ENCODE data around the gene COL8A2.

DNA sequence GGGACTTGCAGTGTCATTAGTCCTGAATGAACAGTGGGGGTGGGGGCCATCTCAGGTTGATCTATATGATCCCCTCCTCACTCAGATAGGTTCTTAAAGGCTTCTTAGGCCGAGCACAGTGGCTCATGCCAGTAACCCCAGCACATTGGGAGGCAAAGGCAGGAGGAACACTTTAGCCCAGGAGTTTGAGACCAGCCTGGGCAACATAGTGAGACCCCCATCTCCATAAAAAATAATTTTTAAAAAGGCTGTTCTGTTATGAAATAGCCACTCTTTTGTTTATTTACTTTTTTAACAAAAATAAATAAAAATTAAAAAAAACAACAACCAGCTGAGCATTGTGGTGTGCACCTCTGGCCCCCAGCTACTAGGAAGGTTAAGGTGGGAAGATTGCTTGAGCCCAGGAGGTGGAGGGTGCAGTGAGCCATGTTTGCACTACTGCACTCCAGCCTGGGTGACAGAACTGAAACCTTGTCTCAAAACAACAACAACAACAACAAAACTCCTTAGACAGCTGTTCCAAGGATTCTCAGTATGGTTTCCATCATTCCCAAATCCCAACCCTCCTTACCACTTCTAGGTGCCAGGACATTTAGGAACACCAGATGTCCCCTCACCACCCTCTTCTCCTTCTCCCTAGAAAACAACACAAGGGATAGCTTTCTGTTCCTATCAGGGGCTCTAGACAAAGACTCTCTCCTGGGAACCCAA, 26.3 kb upstream of the COL8A2 start:
- TF ChIP-seq, protein P1, sequence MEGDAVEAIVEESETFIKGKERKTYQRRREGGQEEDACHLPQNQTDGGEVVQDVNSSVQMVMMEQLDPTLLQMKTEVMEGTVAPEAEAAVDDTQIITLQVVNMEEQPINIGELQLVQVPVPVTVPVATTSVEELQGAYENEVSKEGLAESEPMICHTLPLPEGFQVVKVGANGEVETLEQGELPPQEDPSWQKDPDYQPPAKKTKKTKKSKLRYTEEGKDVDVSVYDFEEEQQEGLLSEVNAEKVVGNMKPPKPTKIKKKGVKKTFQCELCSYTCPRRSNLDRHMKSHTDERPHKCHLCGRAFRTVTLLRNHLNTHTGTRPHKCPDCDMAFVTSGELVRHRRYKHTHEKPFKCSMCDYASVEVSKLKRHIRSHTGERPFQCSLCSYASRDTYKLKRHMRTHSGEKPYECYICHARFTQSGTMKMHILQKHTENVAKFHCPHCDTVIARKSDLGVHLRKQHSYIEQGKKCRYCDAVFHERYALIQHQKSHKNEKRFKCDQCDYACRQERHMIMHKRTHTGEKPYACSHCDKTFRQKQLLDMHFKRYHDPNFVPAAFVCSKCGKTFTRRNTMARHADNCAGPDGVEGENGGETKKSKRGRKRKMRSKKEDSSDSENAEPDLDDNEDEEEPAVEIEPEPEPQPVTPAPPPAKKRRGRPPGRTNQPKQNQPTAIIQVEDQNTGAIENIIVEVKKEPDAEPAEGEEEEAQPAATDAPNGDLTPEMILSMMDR (IDR thresholded peaks at IDR 0.05; ENCODE audit: extremely low read depth in 1 of 2, insufficient read depth in 1 of 2, low read depth in 1 of 2, low read length in 2 of 2): no peak
- TF ChIP-seq EZH2 (IDR thresholded peaks at IDR 0.05; ENCODE audit: borderline replicate concordance, low read depth, low read length, severe bottlenecking) (no peak), POLR2A (IDR thresholded peaks at IDR 0.05; ENCODE audit: low read depth, low read length) (no peak), POLR2AphosphoS5 (IDR thresholded peaks at IDR 0.05; ENCODE audit: insufficient read depth, low read depth, low read length) (no peak), MAX (IDR thresholded peaks at IDR 0.05; ENCODE audit: insufficient read depth, insufficient read length) (no peak), MYC (IDR thresholded peaks at IDR 0.05; ENCODE audit: low read depth, low read length) (no peak)

Measured in endothelial cell of umbilical vein (primary cell).